ENCODE data around the gene PTH1R. TPM values are rescaled to one million over a fixed set of nuclear protein-coding genes. Genes with fewer than 3 reads are reported as not detected.

The PTH1R gene
- total RNA-seq, 4 donors from 2014 or later: 1.1 to 4.2 (median 3.0) TPM

DNA sequence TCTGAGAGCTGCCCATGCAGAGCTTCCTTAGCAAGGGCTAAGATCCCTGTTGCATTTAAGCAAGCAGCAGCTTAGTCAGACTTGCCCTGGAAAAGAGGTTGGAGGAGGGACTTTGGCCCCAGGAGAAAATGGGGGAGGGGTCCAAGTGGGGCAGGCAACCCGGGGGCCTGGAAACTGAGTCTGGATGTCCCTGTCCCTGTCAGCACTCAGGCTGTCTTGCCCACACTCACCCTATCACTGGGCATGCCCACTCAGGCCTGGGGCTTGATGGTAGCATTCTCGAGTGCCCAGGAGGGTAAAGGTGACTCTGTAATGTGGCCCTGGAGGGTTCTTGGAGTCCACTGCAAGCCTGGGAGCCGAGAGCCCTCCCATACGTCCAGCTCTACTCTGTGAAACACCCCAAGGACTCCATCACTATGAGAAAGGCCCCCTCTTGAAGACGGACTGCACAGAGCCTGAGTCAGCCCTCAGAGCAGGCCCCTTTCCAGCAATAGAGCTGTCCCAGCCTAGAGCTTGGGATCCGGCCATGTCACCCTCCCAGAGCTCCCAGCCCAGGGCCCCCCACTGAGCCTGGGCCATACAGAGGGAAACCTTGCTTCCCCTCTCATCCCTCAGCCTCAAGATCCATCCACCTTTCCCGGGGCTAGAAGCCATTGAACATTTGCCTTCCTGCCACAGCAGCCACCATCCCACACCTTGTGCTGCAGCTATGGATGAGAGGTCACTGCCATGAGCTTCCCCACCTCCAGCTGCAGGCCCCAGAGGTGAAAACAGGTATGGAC lies 27.6 kb upstream of the PTH1R start:
- H3K4me3 ChIP-seq: no peak overlapping the region
- 71% methylated on average over 7 of the region's 7 CpGs for WGBS
- TF ChIP-seq POLR2A (IDR thresholded peaks at IDR 0.05) (no peak), POLR2AphosphoS5 (IDR thresholded peaks at IDR 0.05) (no peak), EP300 (IDR thresholded peaks at IDR 0.05) (no peak)
- TF ChIP-seq, protein P1, sequence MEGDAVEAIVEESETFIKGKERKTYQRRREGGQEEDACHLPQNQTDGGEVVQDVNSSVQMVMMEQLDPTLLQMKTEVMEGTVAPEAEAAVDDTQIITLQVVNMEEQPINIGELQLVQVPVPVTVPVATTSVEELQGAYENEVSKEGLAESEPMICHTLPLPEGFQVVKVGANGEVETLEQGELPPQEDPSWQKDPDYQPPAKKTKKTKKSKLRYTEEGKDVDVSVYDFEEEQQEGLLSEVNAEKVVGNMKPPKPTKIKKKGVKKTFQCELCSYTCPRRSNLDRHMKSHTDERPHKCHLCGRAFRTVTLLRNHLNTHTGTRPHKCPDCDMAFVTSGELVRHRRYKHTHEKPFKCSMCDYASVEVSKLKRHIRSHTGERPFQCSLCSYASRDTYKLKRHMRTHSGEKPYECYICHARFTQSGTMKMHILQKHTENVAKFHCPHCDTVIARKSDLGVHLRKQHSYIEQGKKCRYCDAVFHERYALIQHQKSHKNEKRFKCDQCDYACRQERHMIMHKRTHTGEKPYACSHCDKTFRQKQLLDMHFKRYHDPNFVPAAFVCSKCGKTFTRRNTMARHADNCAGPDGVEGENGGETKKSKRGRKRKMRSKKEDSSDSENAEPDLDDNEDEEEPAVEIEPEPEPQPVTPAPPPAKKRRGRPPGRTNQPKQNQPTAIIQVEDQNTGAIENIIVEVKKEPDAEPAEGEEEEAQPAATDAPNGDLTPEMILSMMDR (IDR thresholded peaks at IDR 0.05): no peak
- no peaks in the 10 kb centered on the region for H3K9me3 ChIP-seq
- H3K27ac ChIP-seq: no peak overlapping the region
- H3K36me3 ChIP-seq: no peaks in the 10 kb centered on the region
- peak in 1 of 2 donors; percentile 56 for DNase-seq (ENCODE audit: low spot score in 2 of 2)
- H3K4me1 ChIP-seq: peaks cover 38% of the 10 kb centered on the region
- H3K27me3 ChIP-seq: no peaks in the 10 kb centered on the region

DNA sequence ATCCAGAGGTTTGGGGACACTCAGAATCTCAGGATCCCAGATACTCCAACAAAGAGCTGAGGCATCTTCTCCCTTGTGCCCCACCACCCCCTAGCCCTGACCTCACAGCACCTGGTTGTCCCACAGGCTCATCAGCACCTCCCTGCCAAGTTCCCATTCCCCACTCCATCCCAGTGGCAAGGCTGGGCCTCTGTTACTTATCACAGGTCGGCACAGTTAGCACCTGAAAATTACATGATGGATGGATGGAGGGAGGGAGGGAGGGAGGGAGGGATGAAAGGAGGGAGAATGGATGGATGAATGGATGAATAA lies 27.1 kb upstream of the PTH1R start:
- 100% methylated on average over 1 of the region's 1 CpG for WGBS
- no peak for TF ChIP-seq POLR2A (IDR thresholded peaks at IDR 0.05)
- TF ChIP-seq, protein P1 (IDR thresholded peaks at IDR 0.05): no peak
- TF ChIP-seq EP300 (IDR thresholded peaks at IDR 0.05): no peak
- TF ChIP-seq POLR2AphosphoS5 (IDR thresholded peaks at IDR 0.05): no peak
- Histone ChIP-seq H3K36me3 (no peaks in the 10 kb centered on the region), H3K27ac (no peak overlapping the region), H3K9me3 (no peaks in the 10 kb centered on the region), H3K4me1 (peaks cover 33% of the 10 kb centered on the region), H3K27me3 (no peaks in the 10 kb centered on the region), H3K4me3 (no peak overlapping the region)
- DNase-seq (ENCODE audit: low spot score in 2 of 2): no peak

DNA sequence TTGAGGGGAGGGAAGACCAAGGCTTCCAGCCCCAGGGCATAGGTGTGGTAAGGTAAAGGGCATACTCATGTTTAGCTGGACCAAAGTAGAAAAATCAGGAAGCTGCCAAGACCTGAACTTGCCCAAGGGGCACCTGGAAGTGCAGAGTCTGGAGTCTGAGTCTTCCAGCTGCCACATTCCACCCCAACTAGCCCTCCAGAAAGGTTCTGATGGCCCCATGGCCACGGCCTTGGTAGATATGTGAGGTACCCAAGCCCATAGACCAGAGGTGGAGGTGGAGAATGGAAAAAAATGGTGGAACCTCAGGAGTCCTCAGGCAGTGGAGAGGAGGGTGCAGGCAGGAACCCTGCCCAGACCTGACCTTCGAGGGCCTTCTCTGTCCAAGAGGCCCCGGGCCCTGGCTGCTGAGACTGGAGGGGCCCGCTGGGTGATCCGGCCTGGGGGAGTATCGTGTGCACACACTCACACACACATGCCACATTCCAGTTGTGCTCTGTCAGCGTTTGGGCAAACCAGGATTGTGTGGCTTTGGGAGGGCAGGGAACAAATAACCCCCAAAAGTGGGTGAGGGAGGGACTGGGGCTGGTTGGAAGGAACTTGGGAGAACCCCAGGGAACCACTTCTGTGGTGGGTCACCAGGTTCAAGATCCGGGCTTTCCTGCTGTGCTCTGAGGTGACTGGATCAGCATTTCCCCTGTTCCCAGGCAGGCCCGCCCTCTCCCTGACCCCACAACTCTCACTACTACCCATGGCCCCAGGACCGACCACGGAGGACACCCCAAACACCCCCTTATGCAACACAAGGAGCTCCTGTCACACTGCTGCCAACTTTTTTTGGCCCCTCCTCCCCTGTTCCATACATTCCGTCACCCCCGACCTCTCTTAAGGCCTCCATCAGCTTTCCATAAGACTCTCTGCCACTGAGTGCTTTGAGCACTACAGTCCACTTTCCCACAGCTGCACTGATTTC lies 25.9 kb upstream of the PTH1R start:
- no peak overlapping the region for H3K4me3 ChIP-seq
- peaks cover 20% of the 10 kb centered on the region for H3K4me1 ChIP-seq
- H3K36me3 ChIP-seq: no peaks in the 10 kb centered on the region
- DNase-seq (ENCODE audit: low spot score in 2 of 2): peak; percentile 50 to 68
- H3K27me3 ChIP-seq: no peaks in the 10 kb centered on the region
- 90% methylated on average over 13 of the region's 13 CpGs for WGBS
- TF ChIP-seq POLR2A (IDR thresholded peaks at IDR 0.05) (no peak), POLR2AphosphoS5 (IDR thresholded peaks at IDR 0.05) (no peak), EP300 (IDR thresholded peaks at IDR 0.05) (no peak)
- TF ChIP-seq, protein P1 (IDR thresholded peaks at IDR 0.05): no peak
- no peak overlapping the region for H3K27ac ChIP-seq
- H3K9me3 ChIP-seq: no peaks in the 10 kb centered on the region

DNA sequence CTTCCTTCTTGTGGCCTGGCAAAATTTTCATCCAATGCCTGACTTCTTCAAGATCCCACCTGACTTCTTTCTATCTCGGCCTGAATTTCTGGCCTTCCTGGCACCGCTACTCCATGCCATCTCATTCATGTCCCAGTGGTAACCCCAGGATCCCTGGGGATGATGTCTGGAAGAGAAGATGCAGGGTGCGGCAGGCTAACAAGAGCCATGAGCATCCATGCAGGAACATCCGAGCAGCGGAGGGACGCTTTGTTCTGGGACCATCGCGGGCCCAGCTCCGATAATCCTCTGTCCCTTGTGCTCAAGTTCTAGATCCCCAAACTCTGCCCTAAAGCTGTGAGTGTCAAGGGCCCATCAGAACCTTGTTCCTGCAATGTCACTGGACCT lies 25.2 kb upstream of the PTH1R start:
- TF ChIP-seq POLR2AphosphoS5 (IDR thresholded peaks at IDR 0.05) (no peak), POLR2A (IDR thresholded peaks at IDR 0.05) (no peak), EP300 (IDR thresholded peaks at IDR 0.05) (no peak)
- TF ChIP-seq, protein P1 (IDR thresholded peaks at IDR 0.05): no peak
- Histone ChIP-seq H3K9me3 (no peaks in the 10 kb centered on the region), H3K27me3 (no peaks in the 10 kb centered on the region), H3K4me3 (no peak overlapping the region), H3K27ac (no peak overlapping the region), H3K4me1 (peaks cover 14% of the 10 kb centered on the region), H3K36me3 (no peaks in the 10 kb centered on the region)
- peak; percentile 32 to 47 for DNase-seq (ENCODE audit: low spot score in 2 of 2)
- 92% methylated on average over 9 of the region's 9 CpGs for whole genome bisulfite sequencing

DNA sequence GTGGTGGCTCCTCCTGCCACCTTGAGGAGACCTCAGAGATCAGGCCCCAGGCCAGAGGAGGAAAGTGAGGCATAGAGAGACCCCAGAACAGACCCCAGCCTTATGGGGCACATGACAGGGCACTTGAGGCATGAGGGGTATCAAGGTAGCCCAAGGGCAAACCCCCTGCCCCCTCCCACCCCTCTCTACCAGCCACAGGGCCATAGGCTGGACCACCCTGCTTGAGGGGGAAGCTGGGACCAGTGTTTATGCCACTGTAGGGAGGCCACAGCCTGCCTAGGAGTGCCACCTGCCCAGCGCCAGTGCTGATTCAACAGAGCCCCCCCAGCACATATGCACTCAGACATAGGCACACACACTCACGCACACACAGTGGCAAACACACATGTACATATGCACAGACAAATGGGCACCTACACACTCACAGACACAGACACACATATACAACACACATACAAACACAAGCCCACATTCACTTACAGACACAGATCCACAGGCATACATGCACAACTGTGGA lies 24.6 kb upstream of the PTH1R start:
- Histone ChIP-seq H3K9me3 (no peaks in the 10 kb centered on the region), H3K36me3 (no peaks in the 10 kb centered on the region), H3K4me1 (peaks cover 8% of the 10 kb centered on the region), H3K27ac (no peak overlapping the region), H3K27me3 (no peaks in the 10 kb centered on the region), H3K4me3 (no peak overlapping the region)
- 90% methylated on average over 2 of the region's 2 CpGs for WGBS
- no peak for TF ChIP-seq POLR2A (IDR thresholded peaks at IDR 0.05)
- TF ChIP-seq EP300 (IDR thresholded peaks at IDR 0.05): no peak
- TF ChIP-seq, protein P1 (IDR thresholded peaks at IDR 0.05): no peak
- TF ChIP-seq POLR2AphosphoS5 (IDR thresholded peaks at IDR 0.05): no peak
- peak; percentile 34 to 37 for DNase-seq (ENCODE audit: low spot score in 2 of 2)

All from suprapubic skin (tissue), 4 donors.